Measurements from ENCODE around the gene NBPF1. TPM values are rescaled to one million over a fixed set of nuclear protein-coding genes. Genes with fewer than 3 reads are reported as not detected.
"Not testable (repeated sequence)": the region's sequence is repeated elsewhere in the genome, so short reads cannot be mapped to it uniquely, and the experiment has no call there.

The NBPF1 gene
- total RNA-seq, 3 donors from 2014 or later = 36.7 to 53.9 (median 42.7) TPM

GRCh38 chr1:16630661-16631247, 17.4 kb upstream of the NBPF1 start:
- no peak for TF ChIP-seq CTCF (IDR thresholded peaks at IDR 0.05)
- TF ChIP-seq POLR2AphosphoS5 (IDR thresholded peaks at IDR 0.05) = no peak
- no peak for TF ChIP-seq POLR2A (IDR thresholded peaks at IDR 0.05)
- Histone ChIP-seq H3K27me3 (no peaks in the 10 kb centered on the region), H3K9me3 (no peaks in the 10 kb centered on the region), H3K27ac (no peak overlapping the region), H3K4me3 (no peak overlapping the region), H3K4me1 (no peaks in the 10 kb centered on the region), H3K36me3 (peaks cover 8% of the 10 kb centered on the region)
- intact Hi-C loops (cut with DNase I; ENCODE audit: low total_unique reads) = no loop called here
- peak; percentile 20 to 53 for DNase-seq (ENCODE audit: low spot score in 2 of 2)

DNA sequence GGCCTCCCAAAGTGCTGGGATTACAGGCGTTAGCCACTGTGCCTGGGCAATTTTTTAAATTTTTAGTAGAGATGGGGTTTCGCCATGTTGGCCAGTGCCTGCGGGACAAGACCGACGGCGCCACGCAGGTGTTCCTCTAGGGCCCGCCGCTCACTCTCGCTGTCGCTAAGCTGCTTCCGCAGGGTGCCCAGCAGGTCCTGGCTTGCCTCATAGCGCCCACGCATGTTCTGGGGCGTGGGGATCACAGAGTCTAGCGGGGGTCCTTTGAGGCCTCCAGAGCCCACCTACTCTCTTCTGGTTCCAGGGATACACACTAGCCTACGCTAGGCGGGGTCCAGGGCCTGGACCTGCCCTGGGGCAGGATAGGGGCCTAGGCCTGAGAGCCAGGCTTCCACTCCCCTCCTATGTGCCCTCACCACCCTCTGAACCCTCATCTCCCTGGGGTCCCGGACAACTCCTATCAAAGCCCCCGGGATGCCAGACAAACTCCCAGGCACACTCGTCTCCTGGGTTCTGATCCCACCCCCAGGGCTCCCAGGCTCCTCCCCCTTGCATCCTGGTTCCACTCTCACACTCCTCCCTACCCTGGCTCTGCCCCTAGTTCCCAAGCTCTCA, 16.7 kb upstream of the NBPF1 start:
- intact Hi-C loops (cut with DNase I; ENCODE audit: low total_unique reads); H3K27ac ChIP-seq; H3K36me3 ChIP-seq; H3K27me3 ChIP-seq; H3K4me3 ChIP-seq; H3K4me1 ChIP-seq; H3K9me3 ChIP-seq: not testable (repeated sequence)
- DNase-seq (ENCODE audit: low spot score in 2 of 2) = peak; percentile 27 to 51

DNA sequence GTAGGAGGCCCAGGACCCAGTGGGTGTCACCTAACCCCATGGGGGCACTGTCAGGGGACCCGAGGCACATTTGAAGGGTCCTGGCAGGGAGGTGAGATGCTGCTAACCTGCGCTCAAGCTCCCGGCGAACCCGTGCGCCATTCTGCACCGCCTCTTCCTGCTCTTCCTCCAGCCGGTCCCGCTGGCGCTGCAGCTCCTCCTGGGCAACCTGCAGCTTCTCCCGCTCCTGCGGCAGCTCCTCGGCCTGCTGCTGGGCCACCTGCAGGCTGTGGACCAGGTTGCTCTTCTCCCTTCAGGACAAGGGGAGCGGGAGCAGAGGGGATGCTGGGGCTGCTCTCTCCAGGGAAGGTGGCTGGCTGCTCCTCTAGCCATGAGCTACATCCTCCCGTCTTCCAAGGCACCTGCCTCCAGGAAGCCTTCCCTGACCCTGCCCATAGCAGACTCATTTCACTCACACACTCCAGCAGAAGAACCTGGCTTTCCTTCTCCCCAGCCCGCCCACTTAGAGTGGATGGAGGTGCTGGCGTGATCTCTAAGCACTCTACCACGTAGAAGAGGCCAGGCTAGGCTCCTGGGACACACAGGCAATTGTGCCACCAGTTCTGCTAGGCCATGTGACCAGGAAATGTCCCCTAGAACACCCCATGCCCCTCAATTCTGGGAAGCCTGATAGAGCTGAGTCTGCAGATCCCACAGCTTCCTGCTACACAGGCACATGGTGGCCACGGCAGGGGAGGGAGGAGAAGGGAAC, 15.2 kb upstream of the NBPF1 start:
- TF ChIP-seq POLR2A (IDR thresholded peaks at IDR 0.05) = no peak
- TF ChIP-seq POLR2AphosphoS5 (IDR thresholded peaks at IDR 0.05) = no peak
- TF ChIP-seq CTCF (IDR thresholded peaks at IDR 0.05) = no peak
- peak in 1 of 2 donors; percentile 51 for DNase-seq (ENCODE audit: low spot score in 2 of 2)
- no peaks in the 10 kb centered on the region for H3K27me3 ChIP-seq
- no peaks in the 10 kb centered on the region for H3K9me3 ChIP-seq
- no peak overlapping the region for H3K27ac ChIP-seq
- H3K4me1 ChIP-seq = peaks cover 3 to 4% of the 10 kb centered on the region in 2 donors
- intact Hi-C loops (cut with DNase I; ENCODE audit: low total_unique reads) = no loop called here
- H3K4me3 ChIP-seq = no peak overlapping the region
- H3K36me3 ChIP-seq = peaks cover 8% of the 10 kb centered on the region

GRCh38 chr1:16626409-16626983, 13.1 kb upstream of the NBPF1 start:
- H3K27ac ChIP-seq; DNase-seq (ENCODE audit: low spot score in 2 of 2); H3K9me3 ChIP-seq; H3K36me3 ChIP-seq; intact Hi-C loops (cut with DNase I; ENCODE audit: low total_unique reads); H3K27me3 ChIP-seq; H3K4me1 ChIP-seq; H3K4me3 ChIP-seq: not testable (repeated sequence)

- no peak overlapping the region for H3K4me3 ChIP-seq
- peaks cover 1% of the 10 kb centered on the region for H3K36me3 ChIP-seq
- DNase-seq (ENCODE audit: low spot score in 2 of 2) = peak in 1 of 2 donors; percentile 52
- H3K4me1 ChIP-seq = peaks cover 3 to 4% of the 10 kb centered on the region in 2 donors
- no peaks in the 10 kb centered on the region for H3K9me3 ChIP-seq
- H3K27me3 ChIP-seq = no peaks in the 10 kb centered on the region
- H3K27ac ChIP-seq = no peak overlapping the region
- intact Hi-C loops (cut with DNase I; ENCODE audit: low total_unique reads) = no loop called here
- no peak for TF ChIP-seq CTCF (IDR thresholded peaks at IDR 0.05)
- TF ChIP-seq POLR2A (IDR thresholded peaks at IDR 0.05) = no peak
- TF ChIP-seq POLR2AphosphoS5 (IDR thresholded peaks at IDR 0.05) = no peak
These were observed 12.4 kb upstream of the NBPF1 start for GRCh38 chr1:16625497-16626408.
